GM10266 (cell line): ENCODE measurements around the gene PXMP2.

Source experiments
- DNase-seq: peaks from one replicate; pipeline ENCODE4 v3.0.0; 2012; ENCODE audit errors: extremely low spot score
- TF ChIP-seq, protein P1 (sequence below): IDR thresholded peaks from 2 replicates; pipeline ENCODE4 v1.5.1; 2012; ENCODE audit warnings: mild to moderate bottlenecking, low read depth; ENCODE audit not compliant: control insufficient read depth, insufficient read depth; ENCODE audit errors: missing control alignments

Gene PXMP2

DNA sequence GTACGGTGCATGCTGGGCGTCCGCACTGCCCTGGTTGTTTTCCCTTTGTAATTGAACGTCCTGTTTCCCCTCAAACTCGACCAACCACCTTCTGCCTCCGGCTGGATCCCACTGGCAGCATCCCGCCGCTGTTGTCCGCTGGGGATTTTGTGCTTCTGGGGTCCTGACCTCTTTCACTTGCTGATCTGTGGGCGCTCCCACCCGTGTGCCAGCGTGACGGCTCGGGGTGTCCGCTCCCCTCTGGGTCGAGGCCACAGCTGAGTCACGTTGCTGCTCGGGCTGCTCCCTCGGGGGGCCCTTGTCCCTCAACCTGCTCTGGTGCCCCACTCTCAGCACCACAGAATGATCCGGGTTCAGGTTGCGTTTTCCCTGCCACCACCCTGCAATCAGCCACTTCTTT lies 31.3 kb downstream of the PXMP2 start:
- DNase-seq = no peak
- TF ChIP-seq, protein P1, sequence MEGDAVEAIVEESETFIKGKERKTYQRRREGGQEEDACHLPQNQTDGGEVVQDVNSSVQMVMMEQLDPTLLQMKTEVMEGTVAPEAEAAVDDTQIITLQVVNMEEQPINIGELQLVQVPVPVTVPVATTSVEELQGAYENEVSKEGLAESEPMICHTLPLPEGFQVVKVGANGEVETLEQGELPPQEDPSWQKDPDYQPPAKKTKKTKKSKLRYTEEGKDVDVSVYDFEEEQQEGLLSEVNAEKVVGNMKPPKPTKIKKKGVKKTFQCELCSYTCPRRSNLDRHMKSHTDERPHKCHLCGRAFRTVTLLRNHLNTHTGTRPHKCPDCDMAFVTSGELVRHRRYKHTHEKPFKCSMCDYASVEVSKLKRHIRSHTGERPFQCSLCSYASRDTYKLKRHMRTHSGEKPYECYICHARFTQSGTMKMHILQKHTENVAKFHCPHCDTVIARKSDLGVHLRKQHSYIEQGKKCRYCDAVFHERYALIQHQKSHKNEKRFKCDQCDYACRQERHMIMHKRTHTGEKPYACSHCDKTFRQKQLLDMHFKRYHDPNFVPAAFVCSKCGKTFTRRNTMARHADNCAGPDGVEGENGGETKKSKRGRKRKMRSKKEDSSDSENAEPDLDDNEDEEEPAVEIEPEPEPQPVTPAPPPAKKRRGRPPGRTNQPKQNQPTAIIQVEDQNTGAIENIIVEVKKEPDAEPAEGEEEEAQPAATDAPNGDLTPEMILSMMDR = no peak

DNA sequence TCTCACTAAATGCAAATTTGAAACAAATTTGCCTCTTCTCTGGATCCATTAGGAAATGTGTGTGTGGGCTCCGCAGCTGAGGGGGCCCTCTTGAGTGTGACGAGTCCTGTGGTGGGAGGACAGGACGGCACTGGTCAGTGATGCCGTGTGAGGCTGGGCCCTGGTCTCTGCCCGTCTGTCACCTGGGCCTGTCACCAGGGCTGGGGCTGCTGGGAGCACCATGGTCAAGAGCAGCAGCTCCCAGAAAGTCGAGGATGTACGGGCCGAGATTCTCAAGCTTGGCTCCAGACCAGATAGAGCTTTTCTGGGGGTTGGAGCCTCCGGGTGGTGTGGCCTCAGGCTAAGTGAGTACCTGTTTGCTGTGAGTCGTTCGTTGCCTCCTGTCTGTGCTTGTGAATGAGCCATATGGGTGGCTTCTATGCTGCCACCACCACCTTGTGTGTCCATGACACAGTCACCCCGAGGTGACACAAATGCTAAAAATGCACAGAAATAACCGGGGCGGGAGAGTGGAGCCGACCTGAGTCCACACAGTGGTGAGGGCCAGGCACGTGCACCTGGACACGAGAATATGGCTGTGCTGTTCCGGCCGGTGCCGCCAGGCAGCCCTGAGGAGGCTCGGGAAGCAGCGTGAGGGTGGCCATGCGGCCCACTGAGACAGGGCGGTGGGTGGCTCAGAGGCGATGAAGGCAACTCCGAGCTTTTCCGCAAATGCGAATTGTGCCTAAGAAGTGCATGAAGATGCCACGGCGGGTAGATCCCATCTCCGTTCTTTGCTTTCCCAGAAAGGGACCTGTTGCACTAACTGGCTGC lies 32.0 kb downstream of the PXMP2 start:
- no peak for DNase-seq
- TF ChIP-seq, protein P1 = no peak

DNA sequence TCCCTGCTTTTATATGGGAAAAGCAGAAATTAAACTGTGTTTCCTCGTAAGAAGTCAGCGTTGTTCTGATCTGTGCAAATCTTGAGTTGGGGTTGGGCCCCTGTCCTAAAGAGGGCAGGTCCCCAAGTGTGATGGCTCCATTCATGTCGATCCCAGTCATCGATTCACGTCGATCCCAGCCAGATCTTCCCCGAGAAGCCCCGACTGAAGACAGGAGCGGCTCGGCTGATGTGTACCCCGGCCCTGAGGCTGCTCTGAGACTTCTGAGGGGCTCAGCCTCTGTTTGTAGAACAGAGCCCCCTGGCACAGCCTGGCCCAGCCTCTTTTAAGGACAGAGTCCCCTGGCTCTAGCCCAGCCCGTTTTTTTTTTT lies 32.6 kb downstream of the PXMP2 start:
- TF ChIP-seq, protein P1 = no peak
- no peak for DNase-seq

DNA sequence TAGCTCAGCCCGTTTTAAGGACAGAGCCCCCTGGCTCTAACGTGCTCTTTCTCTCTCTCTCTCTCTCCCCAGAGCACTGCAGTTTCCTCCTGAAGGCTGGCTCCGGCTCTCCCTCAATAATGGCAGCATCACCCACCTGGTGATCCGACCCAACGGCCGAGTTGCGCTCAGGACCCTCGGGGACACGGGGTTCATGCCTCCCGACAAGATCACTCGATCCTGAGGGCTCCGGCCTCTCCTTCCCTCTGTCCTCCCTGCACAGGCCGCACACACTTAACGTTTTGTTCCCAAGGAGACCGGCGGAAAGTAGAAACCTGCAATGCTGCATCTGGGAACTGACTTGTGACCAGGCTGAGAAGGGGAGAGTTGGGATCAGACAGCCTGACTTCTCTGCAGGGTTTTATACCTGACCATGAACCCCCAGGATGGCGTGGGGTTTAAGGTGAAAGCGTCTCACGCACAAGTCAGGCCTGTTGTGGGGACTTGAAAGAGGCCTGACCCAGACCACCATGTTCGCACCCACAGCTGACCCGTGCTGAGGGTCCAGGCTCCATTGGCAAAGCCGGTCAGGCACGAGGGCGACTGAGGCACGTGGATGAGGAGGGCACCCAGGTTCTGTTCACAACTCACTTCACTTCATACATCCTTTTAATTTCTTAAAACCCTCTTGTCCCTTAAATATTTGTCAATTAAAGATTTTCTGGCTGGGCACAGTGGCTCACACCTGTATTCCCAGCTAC lies 33.4 kb downstream of the PXMP2 start:
- TF ChIP-seq, protein P1 = no peak
- no peak for DNase-seq

DNA sequence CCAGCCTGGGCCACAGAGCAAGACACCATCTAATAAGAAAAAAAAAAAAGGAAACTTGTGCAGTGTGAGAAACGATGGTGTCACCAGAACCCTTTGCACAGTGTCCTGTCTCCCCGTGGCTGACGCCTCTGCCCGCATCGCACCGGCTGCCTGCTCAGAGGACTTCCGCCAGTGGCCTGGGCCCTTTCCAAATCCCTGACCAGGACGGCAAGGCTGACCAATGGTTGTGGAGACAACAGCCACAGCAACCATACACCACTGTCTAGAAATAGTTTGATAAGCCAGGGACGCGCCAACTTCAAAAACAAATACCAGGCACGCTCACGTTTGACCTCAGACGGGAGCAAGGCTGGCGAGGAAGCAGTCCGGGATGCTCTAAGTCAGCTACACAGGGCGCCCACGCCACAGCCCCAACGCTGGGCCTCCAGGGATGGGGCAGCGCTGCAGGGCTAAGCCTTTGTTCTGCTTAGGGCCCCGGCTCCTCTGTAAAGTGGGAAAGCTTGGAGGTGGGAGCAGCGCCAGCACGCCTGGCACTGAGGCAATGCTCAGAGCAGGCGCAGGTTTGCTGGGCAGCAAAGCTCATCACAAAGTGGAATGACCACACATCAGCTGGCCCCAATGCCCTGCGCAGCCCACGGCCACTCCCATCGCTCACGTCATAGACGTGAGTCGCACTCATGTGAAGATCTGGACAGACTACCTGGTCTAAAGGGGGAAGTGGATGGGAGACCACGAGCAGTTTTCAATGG lies 35.8 kb downstream of the PXMP2 start:
- DNase-seq = no peak
- TF ChIP-seq, protein P1 = no peak

DNA sequence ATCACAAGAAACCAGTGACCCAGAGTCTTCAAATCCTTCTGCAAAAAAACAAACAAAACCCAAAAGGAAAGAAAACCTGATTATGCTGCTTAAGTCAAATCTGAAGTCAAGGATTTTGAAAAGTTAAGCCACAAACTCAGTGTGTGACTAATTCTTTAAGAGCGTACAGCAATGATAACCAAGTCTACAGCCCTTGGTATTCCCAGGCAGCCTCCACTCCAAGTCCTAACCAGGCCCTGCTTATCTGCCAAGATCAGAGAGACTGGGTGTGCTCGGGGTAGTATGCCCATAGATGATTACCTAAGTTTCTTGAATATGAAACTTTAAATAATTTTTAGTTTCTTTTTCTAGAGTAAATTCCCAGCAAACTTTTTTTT lies 36.4 kb downstream of the PXMP2 start:
- no peak for DNase-seq
- TF ChIP-seq, protein P1 = no peak
